ENCODE data around the gene KIFC3.
"Not testable (repeated sequence)": the region's sequence is repeated elsewhere in the genome, so short reads cannot be mapped to it uniquely, and the experiment has no call there.

Gene KIFC3

GRCh38 chr16:57781349-57781740, 20.9 kb downstream of the KIFC3 start:
- Histone ChIP-seq H3K4me3 (ENCODE audit: low read depth in 1 of 2, low read length in 2 of 2) (no peak overlapping the region), H3K27ac (ENCODE audit: low read length) (no peak overlapping the region), H3K4me1 (ENCODE audit: control insufficient read depth in 1 of 2, insufficient read depth in 2 of 2, low read length in 2 of 2) (peaks cover 0 to 2% of the 10 kb centered on the region in 2 donors), H3K36me3 (ENCODE audit: control insufficient read depth in 1 of 2, insufficient read depth in 2 of 2, low read length in 2 of 2) (peaks cover 4 to 13% of the 10 kb centered on the region in 2 donors), H3K27me3 (ENCODE audit: low read depth, low read length) (no peaks in the 10 kb centered on the region), H3K9me3 (ENCODE audit: control insufficient read depth in 1 of 2, low read length in 2 of 2) (no peaks in the 10 kb centered on the region)

DNA sequence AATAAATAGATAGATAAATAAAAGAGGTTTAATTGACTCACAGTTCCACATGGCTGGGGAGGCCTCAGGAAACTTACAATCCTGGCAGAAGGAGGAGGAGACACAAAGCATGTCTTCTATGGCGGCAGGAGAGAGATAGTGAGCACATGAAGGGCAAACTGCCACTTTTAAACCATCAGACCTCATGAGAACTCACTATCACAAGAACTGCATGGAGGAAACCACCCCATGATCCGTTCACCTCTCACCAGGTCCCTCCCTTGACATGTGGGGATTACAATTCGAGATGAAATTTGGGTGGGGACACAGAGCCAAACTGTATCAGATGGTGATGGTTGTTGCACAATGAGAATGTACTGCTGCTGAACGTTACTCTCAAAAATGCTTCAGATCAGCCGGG, 22.5 kb downstream of the KIFC3 start:
- not testable (repeated sequence) for H3K4me3 ChIP-seq (ENCODE audit: low read depth in 1 of 2, low read length in 2 of 2); H3K9me3 ChIP-seq (ENCODE audit: control insufficient read depth in 1 of 2, low read length in 2 of 2); H3K4me1 ChIP-seq (ENCODE audit: control insufficient read depth in 1 of 2, insufficient read depth in 2 of 2, low read length in 2 of 2); H3K27ac ChIP-seq (ENCODE audit: low read length); H3K27me3 ChIP-seq (ENCODE audit: low read depth, low read length)
- peaks cover 5 to 22% of the 10 kb centered on the region in 2 donors for H3K36me3 ChIP-seq (ENCODE audit: control insufficient read depth in 1 of 2, insufficient read depth in 2 of 2, low read length in 2 of 2)

- H3K4me3 ChIP-seq (ENCODE audit: low read depth in 1 of 2, low read length in 2 of 2): no peak overlapping the region
- H3K9me3 ChIP-seq (ENCODE audit: control insufficient read depth in 1 of 2, low read length in 2 of 2): no peaks in the 10 kb centered on the region
- H3K4me1 ChIP-seq (ENCODE audit: control insufficient read depth in 1 of 2, insufficient read depth in 2 of 2, low read length in 2 of 2): no peaks in the 10 kb centered on the region
- no peaks in the 10 kb centered on the region for H3K27me3 ChIP-seq (ENCODE audit: low read depth, low read length)
- H3K27ac ChIP-seq (ENCODE audit: low read length): no peak overlapping the region
- peaks cover 5 to 20% of the 10 kb centered on the region in 2 donors for H3K36me3 ChIP-seq (ENCODE audit: control insufficient read depth in 1 of 2, insufficient read depth in 2 of 2, low read length in 2 of 2)
These were observed 23.6 kb downstream of the KIFC3 start for GRCh38 chr16:57778658-57779057.

- peaks cover 5 to 37% of the 10 kb centered on the region in 2 donors for H3K36me3 ChIP-seq (ENCODE audit: control insufficient read depth in 1 of 2, insufficient read depth in 2 of 2, low read length in 2 of 2)
- H3K4me3 ChIP-seq (ENCODE audit: low read depth in 1 of 2, low read length in 2 of 2): no peak overlapping the region
- H3K27ac ChIP-seq (ENCODE audit: low read length): no peak overlapping the region
- no peaks in the 10 kb centered on the region for H3K9me3 ChIP-seq (ENCODE audit: control insufficient read depth in 1 of 2, low read length in 2 of 2)
- H3K4me1 ChIP-seq (ENCODE audit: control insufficient read depth in 1 of 2, insufficient read depth in 2 of 2, low read length in 2 of 2): no peaks in the 10 kb centered on the region
- no peaks in the 10 kb centered on the region for H3K27me3 ChIP-seq (ENCODE audit: low read depth, low read length)
These were observed 26.4 kb downstream of the KIFC3 start for GRCh38 chr16:57775661-57776469.

GRCh38 chr16:57774705-57775285, 27.5 kb downstream of the KIFC3 start:
- Histone ChIP-seq H3K27me3 (ENCODE audit: low read depth, low read length) (no peaks in the 10 kb centered on the region), H3K9me3 (ENCODE audit: control insufficient read depth in 1 of 2, low read length in 2 of 2) (no peaks in the 10 kb centered on the region), H3K27ac (ENCODE audit: low read length) (no peak overlapping the region), H3K4me1 (ENCODE audit: control insufficient read depth in 1 of 2, insufficient read depth in 2 of 2, low read length in 2 of 2) (no peaks in the 10 kb centered on the region), H3K4me3 (ENCODE audit: low read depth in 1 of 2, low read length in 2 of 2) (no peak overlapping the region), H3K36me3 (ENCODE audit: control insufficient read depth in 1 of 2, insufficient read depth in 2 of 2, low read length in 2 of 2) (peaks cover 10 to 47% of the 10 kb centered on the region in 2 donors)

- Histone ChIP-seq H3K36me3 (ENCODE audit: control insufficient read depth in 1 of 2, insufficient read depth in 2 of 2, low read length in 2 of 2) (peaks cover 11 to 54% of the 10 kb centered on the region in 2 donors), H3K4me1 (ENCODE audit: control insufficient read depth in 1 of 2, insufficient read depth in 2 of 2, low read length in 2 of 2) (no peaks in the 10 kb centered on the region), H3K27ac (ENCODE audit: low read length) (no peak overlapping the region), H3K4me3 (ENCODE audit: low read depth in 1 of 2, low read length in 2 of 2) (no peak overlapping the region), H3K9me3 (ENCODE audit: control insufficient read depth in 1 of 2, low read length in 2 of 2) (no peaks in the 10 kb centered on the region), H3K27me3 (ENCODE audit: low read depth, low read length) (no peaks in the 10 kb centered on the region)
These were observed 28.5 kb downstream of the KIFC3 start for GRCh38 chr16:57773655-57774295.

- no peaks in the 10 kb centered on the region for H3K9me3 ChIP-seq (ENCODE audit: control insufficient read depth in 1 of 2, low read length in 2 of 2)
- peaks cover 14 to 51% of the 10 kb centered on the region in 2 donors for H3K36me3 ChIP-seq (ENCODE audit: control insufficient read depth in 1 of 2, insufficient read depth in 2 of 2, low read length in 2 of 2)
- no peak overlapping the region for H3K4me3 ChIP-seq (ENCODE audit: low read depth in 1 of 2, low read length in 2 of 2)
- H3K27me3 ChIP-seq (ENCODE audit: low read depth, low read length): no peaks in the 10 kb centered on the region
- H3K4me1 ChIP-seq (ENCODE audit: control insufficient read depth in 1 of 2, insufficient read depth in 2 of 2, low read length in 2 of 2): no peaks in the 10 kb centered on the region
- H3K27ac ChIP-seq (ENCODE audit: low read length): no peak overlapping the region
These were observed 29.3 kb downstream of the KIFC3 start for GRCh38 chr16:57773019-57773418.

DNA sequence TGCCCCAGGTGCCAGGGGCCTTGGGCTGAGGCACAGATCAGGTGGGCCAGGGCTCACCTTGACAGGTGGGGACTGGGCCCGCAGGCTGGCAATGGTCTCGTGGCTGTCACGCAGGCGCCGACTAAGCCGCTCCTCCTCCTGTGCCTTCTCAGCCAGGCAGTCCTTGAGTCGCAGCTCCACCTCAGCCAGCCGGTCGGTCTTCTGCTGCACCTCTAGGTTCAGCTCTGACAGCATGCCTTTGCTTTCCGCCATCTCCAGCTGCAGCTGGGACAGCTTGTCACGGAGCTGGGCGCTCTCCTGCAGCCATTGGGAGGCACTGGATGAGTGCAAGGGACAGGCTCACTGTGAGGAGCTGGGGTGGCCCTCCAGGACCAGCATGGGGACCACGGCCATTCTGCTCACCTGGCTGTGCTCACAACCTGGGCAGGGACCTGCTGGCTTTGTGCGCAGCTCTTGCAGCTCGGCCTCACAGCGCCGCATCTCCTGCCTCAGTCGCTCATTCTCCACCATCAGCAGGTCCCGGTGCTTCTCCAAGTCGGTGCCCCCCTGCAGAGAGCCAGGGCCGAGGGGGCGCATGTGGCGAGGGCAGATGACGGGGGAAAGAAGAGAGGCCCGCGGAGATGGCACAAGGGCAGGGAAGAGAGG, 31.0 kb downstream of the KIFC3 start:
- H3K4me3 ChIP-seq (ENCODE audit: low read depth in 1 of 2, low read length in 2 of 2): no peak overlapping the region
- H3K9me3 ChIP-seq (ENCODE audit: control insufficient read depth in 1 of 2, low read length in 2 of 2): no peaks in the 10 kb centered on the region
- H3K27me3 ChIP-seq (ENCODE audit: low read depth, low read length): no peaks in the 10 kb centered on the region
- H3K27ac ChIP-seq (ENCODE audit: low read length): no peak overlapping the region
- H3K4me1 ChIP-seq (ENCODE audit: control insufficient read depth in 1 of 2, insufficient read depth in 2 of 2, low read length in 2 of 2): no peaks in the 10 kb centered on the region
- H3K36me3 ChIP-seq (ENCODE audit: control insufficient read depth in 1 of 2, insufficient read depth in 2 of 2, low read length in 2 of 2): peaks cover 10 to 59% of the 10 kb centered on the region in 2 donors

DNA sequence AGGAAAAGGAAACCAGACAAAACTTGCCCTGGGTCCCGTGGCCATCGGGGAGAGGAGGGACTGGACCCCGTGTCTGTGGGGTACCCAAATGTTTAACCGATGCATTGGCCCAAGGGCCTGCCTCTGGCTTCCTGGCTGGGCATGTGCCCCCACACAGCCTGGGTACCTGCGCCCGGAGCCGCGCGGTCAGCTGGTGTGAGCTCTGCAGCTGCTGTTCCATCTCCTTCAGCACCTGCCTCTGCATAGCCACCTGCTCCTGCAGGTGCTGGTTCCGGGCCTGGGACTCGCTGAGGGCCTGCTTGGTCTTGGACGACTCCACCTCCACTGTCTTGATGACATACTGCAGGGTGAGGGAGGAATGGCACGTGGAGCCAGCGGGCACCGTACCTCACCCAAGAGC, 31.9 kb downstream of the KIFC3 start:
- Histone ChIP-seq H3K9me3 (ENCODE audit: control insufficient read depth in 1 of 2, low read length in 2 of 2) (no peaks in the 10 kb centered on the region), H3K4me3 (ENCODE audit: low read depth in 1 of 2, low read length in 2 of 2) (no peak overlapping the region), H3K4me1 (ENCODE audit: control insufficient read depth in 1 of 2, insufficient read depth in 2 of 2, low read length in 2 of 2) (no peaks in the 10 kb centered on the region), H3K27ac (ENCODE audit: low read length) (no peak overlapping the region), H3K27me3 (ENCODE audit: low read depth, low read length) (no peaks in the 10 kb centered on the region), H3K36me3 (ENCODE audit: control insufficient read depth in 1 of 2, insufficient read depth in 2 of 2, low read length in 2 of 2) (peaks cover 9 to 59% of the 10 kb centered on the region in 2 donors)

DNA sequence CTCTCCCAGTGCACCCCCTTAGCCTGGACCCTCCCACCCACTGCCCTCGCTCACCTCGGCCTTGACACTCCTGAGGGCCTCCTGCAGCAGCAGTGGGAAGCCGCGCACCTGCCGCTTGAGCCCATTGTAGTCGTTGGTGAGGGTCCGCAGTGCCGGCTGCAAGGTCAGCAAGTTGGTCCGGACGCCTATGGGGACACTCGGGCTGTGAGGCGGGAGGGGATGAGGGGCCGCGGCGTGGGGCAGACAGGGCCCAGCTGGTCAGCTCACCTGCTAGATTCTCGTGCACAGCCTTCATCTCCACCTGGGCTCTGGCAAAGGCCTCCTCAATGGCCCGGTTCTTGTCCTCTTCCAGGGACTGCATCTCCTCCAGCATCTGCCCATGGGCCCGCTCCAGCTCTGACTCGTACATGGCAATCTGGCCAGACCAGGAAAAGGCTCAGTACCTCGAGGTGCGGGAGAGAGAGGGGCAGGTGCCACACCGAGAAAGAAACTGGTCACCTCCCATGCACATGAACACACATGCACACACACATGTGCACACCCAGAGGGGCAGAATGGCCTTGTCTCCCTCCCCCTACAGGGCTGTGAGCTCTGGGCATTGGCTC, 32.6 kb downstream of the KIFC3 start:
- no peak overlapping the region for H3K4me3 ChIP-seq (ENCODE audit: low read depth in 1 of 2, low read length in 2 of 2)
- no peaks in the 10 kb centered on the region for H3K9me3 ChIP-seq (ENCODE audit: control insufficient read depth in 1 of 2, low read length in 2 of 2)
- no peak overlapping the region for H3K27ac ChIP-seq (ENCODE audit: low read length)
- H3K4me1 ChIP-seq (ENCODE audit: control insufficient read depth in 1 of 2, insufficient read depth in 2 of 2, low read length in 2 of 2): no peaks in the 10 kb centered on the region
- H3K27me3 ChIP-seq (ENCODE audit: low read depth, low read length): no peaks in the 10 kb centered on the region
- peaks cover 9 to 62% of the 10 kb centered on the region in 2 donors for H3K36me3 ChIP-seq (ENCODE audit: control insufficient read depth in 1 of 2, insufficient read depth in 2 of 2, low read length in 2 of 2)

Measured in muscle layer of duodenum (tissue), 2 donors.